Panc1 (cell line): Measurements from ENCODE around the gene CPLX1. TPM values are rescaled to one million over a fixed set of nuclear protein-coding genes. Genes with fewer than 3 reads are reported as not detected.

Experiments
- ATAC-seq: fragments of 200-7000 bp; cut with Tn5 transposase; 2 replicates; pipeline ENCODE4 v1.9.1; 2020; ENCODE audit warnings: mild to moderate bottlenecking, moderate library complexity
- BruUV-seq: library from RNA; stranded (reverse); fragments of 400-500 nt; replicated peaks from 2 replicates; lab custom pipeline; 2021; lab: Mats Ljungman, UMichigan
- CTCF ChIA-PET: fragments of 300-600 bp; sonication (Branson Sonifier 250); formaldehyde crosslinking; loops from one replicate; lab custom pipeline; 2022; ENCODE audit warnings: antibody characterized with exemption; lab: Charles Lee
- POLR2A ChIA-PET: fragments of 300-600 bp; sonication (Branson Sonifier 250); formaldehyde crosslinking; loops from one replicate; lab custom pipeline; 2022; ENCODE audit warnings: antibody characterized with exemption; lab: Charles Lee
- DNase-seq: peaks from one replicate; pipeline ENCODE4 v3.0.0-alpha.2; 2010; ENCODE audit warnings: low read depth, low spot score
- H3K27ac ChIP-seq: 2 replicates; pipeline ENCODE4 v1.5.1; 2011; ENCODE audit warnings: mild to moderate bottlenecking, low read length, inconsistent platforms
- H3K27me3 ChIP-seq: fragments of 200-500 bp; sonication (Bioruptor generic); 2 replicates; pipeline ENCODE4 v1.6.0; 2014; ENCODE audit warnings: low read length, inconsistent platforms; ENCODE audit not compliant: control insufficient read depth, insufficient read depth
- H3K36me3 ChIP-seq: fragments of 200-500 bp; sonication (Bioruptor generic); 2 replicates; pipeline ENCODE4 v1.5.1; 2014; ENCODE audit warnings: inconsistent platforms, mild to moderate bottlenecking, low read length, moderate library complexity; ENCODE audit not compliant: control insufficient read depth, insufficient read depth
- H3K4me1 ChIP-seq: 2 replicates; pipeline ENCODE4 v1.5.1; 2011; ENCODE audit warnings: inconsistent platforms, mild to moderate bottlenecking, low read length, moderate library complexity; ENCODE audit not compliant: control insufficient read depth, insufficient read depth
- H3K4me3 ChIP-seq, 2 experiments: 2 replicates each; pipeline ENCODE4 v1.5.1; 2011 to 2012; ENCODE audit warnings: low read depth in 2 of 2, low read length in 2 of 2, mild to moderate bottlenecking in 2 of 2, inconsistent platforms in 1 of 2, moderate library complexity in 1 of 2
- H3K9me3 ChIP-seq: fragments of 200-500 bp; sonication (Bioruptor generic); 2 replicates; pipeline ENCODE4 v1.5.1; 2014; ENCODE audit warnings: low read depth, mild to moderate bottlenecking, inconsistent platforms, low read length, moderate library complexity; ENCODE audit not compliant: control insufficient read depth, insufficient read depth
- POLR2AphosphoS5 ChIP-seq: IDR thresholded peaks from 2 replicates; pipeline ENCODE4 v1.6.1; 2012; ENCODE audit warnings: mild to moderate bottlenecking, low read depth, low read length, moderate library complexity
- REST ChIP-seq, 2 experiments: IDR thresholded peaks; 2 replicates each; pipeline ENCODE4 v1.6.1; 2011 to 2012; ENCODE audit warnings: low read depth in 2 of 2, control low read depth in 1 of 2, low read length in 1 of 2, mild to moderate bottlenecking in 1 of 2, moderate library complexity in 1 of 2; ENCODE audit not compliant: insufficient read depth in 1 of 2
- SIN3A ChIP-seq: IDR thresholded peaks from 2 replicates; pipeline ENCODE4 v1.6.1; 2012; ENCODE audit warnings: low read depth, mild to moderate bottlenecking, low read length, moderate library complexity, borderline replicate concordance; ENCODE audit not compliant: insufficient read depth
- TCF7L2 ChIP-seq: IDR thresholded peaks from 2 replicates; pipeline ENCODE4 v1.6.1; 2011; ENCODE audit warnings: mild to moderate bottlenecking, low read depth, low read length, inconsistent platforms
- in situ Hi-C: cut with HindIII; loops from 2 replicates; pipeline ENCODE4 v1.10.0; 2016; ENCODE audit warnings: low sequenced_read_pairs, low pct_unique_long_range_greater_than_20kb
- intact Hi-C: fragments of 100-400 bp; cut with micrococcal nuclease; formaldehyde crosslinking; loops from one replicate; pipeline ENCODE4 v1.10.0; 2022; ENCODE audit not compliant: unreplicated experiment
- total RNA-seq: library from RNA; stranded (reverse); gene quantifications from one replicate; pipeline ENCODE4 v1.2.1, GENCODE V29; 2021; ENCODE audit not compliant: unreplicated experiment
- TF ChIP-seq, protein P1 (sequence below): fragments of 450-650 bp; IDR thresholded peaks from 2 replicates; pipeline ENCODE4 v1.5.1; 2017; ENCODE audit warnings: mild to moderate bottlenecking

Gene CPLX1
- total RNA-seq, 1 experiment from 2014 or later, result 6.7 TPM

GRCh38 chr4:789571-790465, 36.1 kb downstream of the CPLX1 start:
- in situ Hi-C loops, result no loop called here

DNA sequence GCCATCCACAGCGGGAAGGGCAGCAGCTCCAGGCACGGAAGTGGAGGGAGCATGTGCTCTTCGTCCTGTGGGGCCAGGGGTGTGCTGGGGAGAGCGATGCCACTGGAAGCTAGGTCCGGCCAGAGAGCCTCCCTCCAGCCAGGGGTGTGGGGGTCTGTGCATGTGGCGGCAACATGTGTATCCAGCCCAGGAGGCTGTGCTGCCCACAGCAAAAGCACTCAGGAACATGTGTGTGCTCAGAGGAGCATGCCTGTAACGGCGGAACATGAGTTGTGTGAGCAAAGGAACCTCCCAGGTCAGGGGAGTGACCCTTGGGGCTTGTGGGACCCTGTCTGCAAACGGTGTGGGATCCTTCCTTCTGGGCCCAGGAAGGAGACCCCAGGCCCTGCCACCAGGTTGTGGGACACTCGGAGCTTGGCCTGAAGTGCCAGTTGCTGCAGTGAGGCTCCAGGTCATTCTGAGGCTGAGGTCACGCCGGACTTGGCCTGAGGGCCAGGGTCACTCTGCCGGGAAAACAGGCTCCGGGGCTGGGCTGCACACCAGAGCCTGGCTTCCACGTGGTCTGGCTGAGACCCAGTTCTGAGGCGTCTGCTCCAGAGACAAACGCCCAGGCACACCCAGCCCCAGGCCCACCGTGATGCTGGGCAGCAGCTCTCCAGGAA, 37.2 kb downstream of the CPLX1 start:
- TF ChIP-seq, protein P1, sequence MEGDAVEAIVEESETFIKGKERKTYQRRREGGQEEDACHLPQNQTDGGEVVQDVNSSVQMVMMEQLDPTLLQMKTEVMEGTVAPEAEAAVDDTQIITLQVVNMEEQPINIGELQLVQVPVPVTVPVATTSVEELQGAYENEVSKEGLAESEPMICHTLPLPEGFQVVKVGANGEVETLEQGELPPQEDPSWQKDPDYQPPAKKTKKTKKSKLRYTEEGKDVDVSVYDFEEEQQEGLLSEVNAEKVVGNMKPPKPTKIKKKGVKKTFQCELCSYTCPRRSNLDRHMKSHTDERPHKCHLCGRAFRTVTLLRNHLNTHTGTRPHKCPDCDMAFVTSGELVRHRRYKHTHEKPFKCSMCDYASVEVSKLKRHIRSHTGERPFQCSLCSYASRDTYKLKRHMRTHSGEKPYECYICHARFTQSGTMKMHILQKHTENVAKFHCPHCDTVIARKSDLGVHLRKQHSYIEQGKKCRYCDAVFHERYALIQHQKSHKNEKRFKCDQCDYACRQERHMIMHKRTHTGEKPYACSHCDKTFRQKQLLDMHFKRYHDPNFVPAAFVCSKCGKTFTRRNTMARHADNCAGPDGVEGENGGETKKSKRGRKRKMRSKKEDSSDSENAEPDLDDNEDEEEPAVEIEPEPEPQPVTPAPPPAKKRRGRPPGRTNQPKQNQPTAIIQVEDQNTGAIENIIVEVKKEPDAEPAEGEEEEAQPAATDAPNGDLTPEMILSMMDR, result no peak
- no peak for TF ChIP-seq TCF7L2
- TF ChIP-seq SIN3A, result no peak
- TF ChIP-seq REST (IDR thresholded peaks at IDR 0.05; ENCODE audit: insufficient read depth in 1 of 2, low read depth in 2 of 2, low read length in 1 of 2), result no peak
- no peak for TF ChIP-seq POLR2AphosphoS5
- in situ Hi-C loops, result no loop called here
- ChIA-PET CTCF (no interaction called here), POLR2A (no interaction called here)
- Histone ChIP-seq H3K9me3 (no peaks in the 10 kb centered on the region), H3K36me3 (no peaks in the 10 kb centered on the region), H3K27me3 (no peaks in the 10 kb centered on the region), H3K4me1 (peaks cover 4% of the 10 kb centered on the region), H3K27ac (no peak overlapping the region), H3K4me3 (no peak overlapping the region)
- BruUV-seq, result no TSS peak
- intact Hi-C loops, result no loop called here
- ATAC-seq (no peak), DNase-seq (no peak)

More at GRCh38 chr4:789571-790465, 36.1 kb downstream of the CPLX1 start:
- ChIA-PET POLR2A (no interaction called here), CTCF (no interaction called here)
- Histone ChIP-seq H3K36me3 (no peaks in the 10 kb centered on the region), H3K9me3 (no peaks in the 10 kb centered on the region), H3K4me3 (no peak overlapping the region), H3K27me3 (no peaks in the 10 kb centered on the region), H3K4me1 (peaks cover 4% of the 10 kb centered on the region), H3K27ac (no peak overlapping the region)
- TF ChIP-seq, protein P1, result no peak
- TF ChIP-seq SIN3A, result no peak
- no peak for TF ChIP-seq REST (IDR thresholded peaks at IDR 0.05; ENCODE audit: insufficient read depth in 1 of 2, low read depth in 2 of 2, low read length in 1 of 2)
- BruUV-seq, result no TSS peak
- DNase-seq, result no peak
- ATAC-seq, result no peak
- intact Hi-C loops, result no loop called here
